ENCODE data around the gene FBXO28.
A peak's percentile ranks its signal among the peaks of the same experiment; 100 is the strongest.

The FBXO28 gene

DNA sequence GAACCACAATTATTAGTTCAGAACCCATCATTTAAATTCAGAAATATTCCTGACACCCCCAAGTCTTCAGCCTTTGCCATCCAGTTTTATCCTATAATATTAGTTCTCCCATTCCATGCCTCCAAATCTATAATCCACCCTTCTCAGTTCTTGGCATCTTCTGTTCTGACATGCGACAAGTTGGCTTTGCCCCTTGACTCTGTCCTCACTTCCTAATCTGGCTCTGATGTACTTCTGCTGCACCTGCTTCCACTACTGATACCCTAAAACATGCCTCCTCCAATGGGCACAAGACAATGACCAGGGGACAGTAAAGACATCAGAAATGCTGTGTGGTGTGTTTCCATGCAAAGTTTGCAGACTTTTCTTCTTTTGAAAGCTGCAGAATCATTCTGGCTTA lies 17.1 kb upstream of the FBXO28 start:
- no peak for DNase-seq

DNA sequence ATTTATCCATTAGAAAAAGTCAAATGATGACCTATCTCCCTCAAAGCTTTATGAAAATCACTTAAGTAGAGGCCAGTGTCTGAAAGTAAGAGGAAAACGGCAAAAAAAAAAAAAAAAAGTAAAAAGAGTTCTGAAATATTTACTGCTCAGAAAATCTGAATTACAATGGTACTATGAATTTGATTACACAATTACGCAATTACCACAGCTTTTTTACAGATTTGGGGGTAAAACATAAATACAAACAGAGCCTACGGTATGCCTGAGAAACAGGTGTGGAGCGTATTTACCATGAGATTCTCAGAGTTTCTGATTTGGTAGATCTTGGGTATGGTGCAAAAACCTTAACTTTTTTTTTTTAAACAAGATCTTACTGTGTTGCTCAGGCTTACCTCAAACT lies 15.9 kb upstream of the FBXO28 start:
- DNase-seq, result no peak

DNA sequence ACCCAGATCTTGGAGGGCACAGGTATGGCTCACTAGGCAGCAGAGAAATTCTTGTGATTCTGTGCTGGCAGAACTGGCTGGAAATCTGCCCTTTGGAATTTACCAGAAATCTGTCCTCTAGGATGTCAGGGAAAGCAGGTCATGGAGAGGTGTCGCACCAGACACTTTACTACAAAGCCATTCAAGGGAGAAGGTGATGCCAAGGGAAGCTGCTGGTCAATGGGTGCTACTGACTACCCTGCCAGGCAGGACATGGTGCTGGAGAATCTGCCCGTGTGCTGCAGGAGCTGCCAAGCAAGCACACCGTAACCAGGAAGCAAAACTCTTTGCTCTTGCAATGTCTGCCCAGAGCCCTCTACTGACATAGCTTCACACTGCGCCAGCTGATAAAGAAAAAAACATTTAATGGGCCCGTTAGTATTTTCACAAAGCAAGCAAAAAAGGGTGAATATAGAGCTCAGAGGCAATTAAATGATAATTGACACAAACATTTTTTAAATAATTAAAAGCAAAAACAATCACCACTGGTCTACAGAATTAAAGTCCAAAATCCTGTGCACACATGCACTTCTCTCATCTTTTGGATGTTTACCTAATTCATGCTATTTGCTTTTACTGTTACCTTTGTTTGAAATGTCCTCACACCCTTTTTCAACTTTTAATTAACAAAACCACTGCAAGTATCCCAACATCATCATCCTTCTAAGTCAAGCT lies 7.2 kb upstream of the FBXO28 start:
- DNase-seq, result peak; percentile 87

DNA sequence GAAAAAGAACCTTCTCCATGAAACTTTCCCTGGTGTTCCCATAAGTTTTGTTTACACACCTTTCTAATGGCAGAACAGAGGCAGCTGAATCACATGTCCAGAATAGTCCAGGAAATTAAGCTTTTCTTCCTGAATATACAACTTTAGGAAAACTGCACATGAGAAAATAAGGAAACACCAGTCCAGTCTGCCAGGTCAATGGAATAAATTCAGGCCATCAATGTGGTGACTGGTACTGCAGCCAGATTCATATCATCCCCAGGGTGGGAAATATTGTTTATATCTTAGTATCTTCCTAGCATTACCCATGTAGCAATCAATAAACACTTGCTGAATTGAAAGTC lies 6.7 kb upstream of the FBXO28 start:
- DNase-seq, result no peak

DNA sequence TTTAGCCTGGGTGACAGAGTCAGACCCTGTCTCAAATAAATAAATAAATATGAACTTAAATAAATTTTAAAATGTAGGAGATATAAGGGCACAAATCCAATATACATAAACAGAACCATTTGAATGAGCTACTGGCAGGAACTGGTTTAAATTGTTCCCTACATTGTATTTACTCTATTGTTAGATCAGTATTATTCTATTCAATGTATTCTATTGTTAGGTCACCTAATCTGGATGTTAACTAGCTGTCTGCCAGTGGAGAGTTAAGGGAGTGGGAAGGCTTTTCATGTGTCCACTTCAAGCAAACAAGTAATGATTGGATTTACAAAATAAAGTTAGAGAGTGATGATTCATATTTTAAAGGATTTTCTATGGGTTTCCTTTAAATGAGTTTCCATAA lies 4.9 kb upstream of the FBXO28 start:
- DNase-seq, result no peak

DNA sequence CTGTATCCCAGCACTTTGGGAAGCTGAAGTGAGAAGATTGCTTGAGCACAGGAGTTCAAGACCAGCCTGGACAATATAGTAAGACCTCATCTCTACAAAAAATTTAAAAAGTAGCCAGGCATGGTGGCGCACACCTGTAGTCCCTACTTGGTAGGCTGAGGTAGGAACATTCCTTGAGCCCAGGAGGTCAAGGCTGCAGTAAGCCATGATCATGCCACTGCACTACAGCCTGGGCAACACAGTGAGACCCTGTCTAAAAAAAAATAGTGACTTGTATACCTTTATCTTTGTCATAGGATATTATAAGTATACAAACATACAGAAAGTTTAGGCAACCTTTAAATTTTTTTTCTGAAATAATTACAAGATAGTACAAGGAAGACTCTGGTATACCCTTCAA lies 3.9 kb upstream of the FBXO28 start:
- no peak for DNase-seq

DNA sequence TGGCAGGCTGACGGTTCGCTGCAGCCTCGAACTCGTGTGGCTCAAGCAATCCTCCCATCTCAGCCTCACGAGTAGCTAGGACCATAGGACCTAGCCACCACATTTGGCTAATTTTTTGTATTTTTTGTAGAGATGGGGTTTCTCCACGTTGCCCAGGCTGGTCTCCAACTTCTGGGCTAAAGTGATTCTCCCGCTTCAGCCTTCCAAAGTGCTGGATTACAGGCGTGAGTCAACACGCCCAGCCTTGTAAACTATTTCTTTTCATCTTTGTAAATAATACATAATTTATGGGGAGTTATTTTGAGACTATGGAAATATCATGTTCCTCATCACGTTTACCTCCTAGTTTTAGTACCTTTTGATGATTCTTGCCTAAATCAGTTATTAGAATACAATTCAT lies 906 bp upstream of the FBXO28 start:
- no peak for DNase-seq

DNA sequence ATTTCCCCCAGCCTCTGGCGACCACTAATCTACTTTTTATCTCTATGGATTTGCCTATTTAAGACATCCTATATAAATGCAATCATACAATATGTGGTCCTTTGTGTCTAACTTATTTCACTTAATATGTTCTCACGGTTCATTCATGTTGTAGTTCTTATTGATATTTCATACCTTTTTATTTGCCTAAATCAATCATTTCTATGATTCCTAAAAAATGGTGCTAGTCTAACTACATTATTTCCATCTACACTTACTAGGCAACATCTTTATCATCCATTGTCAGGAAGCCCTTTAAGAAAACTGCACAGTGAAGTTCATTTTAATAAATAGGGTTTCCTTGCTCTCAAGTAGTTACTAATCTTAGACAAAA lies 380 bp upstream of the FBXO28 start:
- no peak for DNase-seq

DNA sequence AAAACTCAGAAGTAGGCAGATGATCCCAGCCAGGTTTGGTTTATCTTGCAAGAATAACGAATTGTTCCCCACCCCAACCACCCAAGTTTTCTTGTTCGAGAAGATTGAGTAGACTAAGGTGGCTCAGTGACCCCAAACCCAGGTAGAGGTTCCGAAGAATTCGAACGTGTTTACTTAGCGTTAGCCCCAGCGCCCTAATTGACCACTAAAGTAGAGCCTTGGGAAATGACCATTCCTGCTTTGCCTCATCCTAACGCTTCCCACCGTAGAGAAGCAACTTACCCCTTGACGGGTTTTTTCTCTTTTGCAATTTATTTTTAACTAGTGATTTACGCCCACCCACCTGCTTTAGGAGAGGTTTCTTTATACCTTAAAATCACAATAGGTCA lies 870 bp downstream of the FBXO28 start:
- DNase-seq, result no peak

DNA sequence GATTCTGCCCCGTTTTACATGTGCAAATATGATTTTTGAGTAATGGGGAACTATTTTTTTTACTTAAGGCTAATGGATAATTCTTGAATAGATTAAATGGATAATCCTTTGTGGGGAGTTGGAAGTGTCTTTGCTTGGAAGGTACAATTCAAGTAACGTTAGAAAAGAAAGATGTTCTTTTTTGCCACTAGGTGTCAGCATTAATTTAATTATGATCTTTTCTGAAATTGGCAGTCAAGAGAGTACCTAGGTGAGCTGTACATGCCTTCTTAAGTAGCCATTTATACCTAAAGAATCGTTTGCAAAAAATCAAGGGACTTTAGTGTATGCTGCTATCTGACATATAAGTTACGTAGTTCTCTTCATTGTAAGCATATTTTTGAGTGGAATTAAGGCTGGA lies 2.2 kb downstream of the FBXO28 start:
- peak; percentile 83 for DNase-seq

DNA sequence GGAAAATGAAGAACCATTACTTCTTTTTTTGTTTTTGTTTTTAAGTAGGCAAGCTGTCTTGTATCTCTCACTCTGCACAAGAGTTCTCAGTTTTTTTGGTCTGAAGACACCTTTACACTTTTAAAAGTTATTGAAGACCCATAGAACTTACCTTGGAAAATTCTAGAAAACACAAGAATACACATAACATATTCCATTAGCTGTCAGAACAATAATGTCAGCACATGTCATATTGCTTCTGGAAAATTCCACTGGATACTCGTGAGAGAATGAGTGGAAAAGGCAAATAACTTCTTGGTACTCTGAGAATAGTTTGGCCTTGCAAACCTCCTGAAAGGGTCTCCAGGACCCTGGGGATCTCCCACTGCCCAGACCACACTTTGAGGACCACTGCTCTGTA lies 4.8 kb downstream of the FBXO28 start:
- DNase-seq, result no peak

DNA sequence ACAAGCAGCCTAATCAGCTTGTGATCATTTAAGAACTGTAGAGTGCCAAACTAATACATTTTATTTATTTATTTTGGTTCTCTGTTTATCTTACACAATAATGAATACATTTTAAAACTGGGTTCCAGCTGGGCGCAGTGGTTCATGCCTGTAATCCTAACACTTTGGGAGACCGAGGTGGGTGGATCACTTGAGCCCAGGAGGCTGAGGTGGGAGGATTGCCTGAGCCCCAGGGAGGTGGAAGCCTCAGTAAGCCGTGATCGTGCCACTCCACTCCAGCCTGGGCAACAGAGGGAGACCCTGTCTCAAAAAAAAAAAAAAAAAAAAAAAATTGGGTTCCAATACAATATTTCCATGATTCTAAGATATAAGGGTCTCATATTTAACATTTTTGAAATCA lies 9.2 kb downstream of the FBXO28 start:
- DNase-seq, result no peak

DNA sequence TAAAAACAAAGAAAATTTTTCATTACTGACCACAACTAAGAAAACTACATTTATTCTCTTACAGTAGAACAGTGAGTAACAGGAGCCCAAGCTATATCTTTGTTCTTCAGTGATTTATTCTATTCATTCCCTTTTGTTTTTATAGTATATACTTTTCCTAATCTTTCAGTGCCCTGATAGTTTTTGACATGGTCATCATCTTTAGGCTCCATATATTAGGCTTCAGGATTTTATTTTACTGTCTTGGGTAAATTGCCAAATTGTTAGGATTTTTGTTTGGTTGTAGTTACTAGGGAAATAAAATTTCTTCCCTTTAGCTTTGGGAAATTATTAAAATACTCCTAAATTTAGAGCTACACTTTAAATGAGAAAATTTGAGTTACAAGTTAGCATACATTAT lies 10.3 kb downstream of the FBXO28 start:
- DNase-seq, result no peak

DNA sequence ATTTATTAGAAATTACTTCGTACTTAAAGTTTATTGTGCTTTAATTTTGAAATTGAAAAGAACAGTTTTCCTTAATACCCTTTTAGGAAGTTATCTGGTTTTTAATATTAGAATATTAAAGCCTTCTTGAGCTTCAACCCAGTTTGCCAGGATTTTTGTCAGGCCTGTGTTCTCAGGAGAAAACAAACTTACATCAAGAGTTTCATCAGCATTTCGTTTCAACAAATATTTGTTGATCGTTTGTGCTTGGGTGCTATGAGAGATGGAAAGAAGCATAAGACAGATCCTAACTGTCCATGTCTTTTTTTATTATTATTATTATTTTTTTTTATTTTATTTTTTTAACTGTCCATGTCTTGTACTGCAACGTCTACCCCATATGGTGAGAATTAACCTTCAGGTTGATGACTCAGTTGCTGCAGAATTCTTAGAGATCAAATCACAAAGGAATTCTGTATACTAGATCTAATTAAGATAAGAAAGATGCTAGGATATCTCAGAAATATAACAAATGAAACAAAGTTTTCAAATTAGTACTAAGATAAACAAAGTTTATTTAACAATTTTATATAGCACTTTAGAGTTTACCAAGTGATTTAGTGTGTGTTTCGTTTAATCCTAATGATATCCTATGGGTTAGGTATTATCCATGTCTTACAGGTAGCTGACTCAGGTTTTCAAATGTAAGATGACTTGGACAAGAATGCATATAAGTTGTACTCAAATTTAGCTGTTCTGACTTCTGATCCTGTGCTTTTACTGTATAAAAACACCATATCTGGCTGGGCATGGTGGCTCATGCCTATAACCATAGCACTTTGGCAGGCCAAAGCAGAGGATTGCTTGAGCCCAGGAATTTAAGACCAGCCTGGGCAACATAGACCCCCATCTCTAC lies 14.3 kb downstream of the FBXO28 start:
- DNase-seq, result no peak

DNA sequence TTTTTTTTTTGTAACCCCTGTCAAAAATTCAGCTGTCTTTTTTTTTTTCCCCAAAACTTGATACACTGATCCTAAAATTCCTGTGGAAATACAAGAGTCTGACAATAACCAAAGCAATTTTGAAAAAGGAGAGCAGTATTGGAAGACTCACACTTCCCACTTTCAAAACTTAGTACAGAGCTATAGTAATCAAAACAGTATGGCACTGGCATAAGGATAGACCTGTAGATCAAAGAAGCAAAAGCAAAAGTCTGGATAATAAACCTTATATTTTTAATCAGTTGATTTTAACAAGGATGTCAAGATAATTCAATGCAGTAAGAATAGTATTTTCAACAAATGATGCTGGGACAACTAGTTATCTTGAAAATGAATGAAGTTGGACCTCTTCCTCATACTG lies 17.3 kb downstream of the FBXO28 start:
- no peak for DNase-seq

DNA sequence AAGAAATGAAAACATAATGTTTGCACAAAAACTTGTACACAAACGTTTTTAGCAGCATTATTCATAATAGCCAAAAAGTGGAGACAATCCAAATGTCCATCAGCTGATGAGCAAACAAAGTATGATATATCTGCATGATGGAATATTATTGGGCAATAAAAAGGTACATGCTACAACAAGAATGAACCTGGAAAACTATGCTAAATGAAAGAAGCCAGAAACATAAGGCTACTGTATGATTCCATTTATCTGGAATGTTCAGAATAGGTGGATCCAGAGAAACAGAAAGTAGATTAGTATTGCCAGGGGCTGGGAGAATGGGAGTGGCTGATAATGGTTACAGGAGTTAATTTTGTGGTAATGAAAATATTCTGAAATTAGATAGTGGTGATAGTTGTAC lies 19.0 kb downstream of the FBXO28 start:
- no peak for DNase-seq

DNA sequence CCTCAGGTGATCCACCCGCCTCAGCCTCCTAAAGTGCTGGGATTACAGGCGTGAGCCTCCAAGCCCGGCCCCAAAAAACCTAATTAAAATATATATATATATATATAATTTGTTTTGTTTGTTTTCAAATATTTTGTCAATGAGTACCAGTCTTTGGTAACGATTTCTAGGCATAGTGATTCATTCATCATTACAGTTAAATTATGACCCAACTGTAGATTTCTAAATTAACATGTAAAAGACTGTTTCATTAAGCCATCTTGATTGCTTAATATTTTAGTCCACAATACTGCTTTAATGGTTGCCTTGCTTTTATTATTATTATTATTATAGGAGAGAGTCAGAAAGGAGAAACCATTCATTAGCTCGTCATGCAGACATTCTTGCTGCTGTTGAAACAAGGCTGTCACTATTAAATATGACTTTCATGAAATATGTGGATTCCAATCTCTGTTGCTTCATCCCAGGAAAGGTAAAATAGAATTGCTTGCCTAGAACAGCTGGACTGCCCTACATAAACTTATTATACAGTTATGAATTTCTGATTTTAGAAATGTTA lies 19.9 kb downstream of the FBXO28 start:
- DNase-seq, result no peak

DNA sequence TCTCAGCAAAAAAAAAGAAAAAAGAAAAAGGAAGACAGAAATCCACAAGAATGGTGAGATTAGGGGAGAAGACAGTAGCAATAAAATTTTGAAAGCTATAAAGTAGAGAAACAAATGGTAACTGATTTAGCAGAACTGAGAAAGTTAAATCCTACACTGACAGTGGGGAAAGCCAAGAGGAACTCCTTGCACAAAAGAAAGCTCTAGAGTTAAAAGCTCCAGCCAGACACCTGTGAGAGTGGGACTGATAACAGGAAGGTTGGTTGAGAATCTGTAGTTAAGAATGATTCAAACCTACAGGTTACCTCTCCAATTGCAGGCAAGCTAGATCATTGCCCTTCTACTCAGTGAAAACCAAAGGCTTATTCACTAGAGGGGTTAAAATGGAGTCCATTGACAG lies 23.6 kb downstream of the FBXO28 start:
- no peak for DNase-seq

DNA sequence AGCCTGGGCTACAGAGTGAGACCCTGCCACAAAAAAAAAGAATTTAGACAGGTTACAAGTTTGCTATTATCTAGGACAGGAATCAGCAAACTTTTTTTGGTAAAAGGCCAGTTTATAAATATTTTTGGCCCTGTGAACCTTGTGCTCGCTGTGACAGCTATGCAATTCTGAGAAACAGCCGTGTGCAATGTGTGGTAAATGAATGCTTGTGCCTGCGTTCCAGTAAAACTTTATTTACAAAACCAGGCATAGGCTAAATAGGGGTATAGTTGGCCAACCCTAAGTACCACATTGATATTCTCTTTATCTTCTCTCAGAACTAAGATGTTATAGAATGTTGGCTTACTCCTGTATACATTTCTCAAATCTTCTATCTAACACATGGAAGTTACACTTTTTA lies 24.3 kb downstream of the FBXO28 start:
- DNase-seq, result no peak

DNA sequence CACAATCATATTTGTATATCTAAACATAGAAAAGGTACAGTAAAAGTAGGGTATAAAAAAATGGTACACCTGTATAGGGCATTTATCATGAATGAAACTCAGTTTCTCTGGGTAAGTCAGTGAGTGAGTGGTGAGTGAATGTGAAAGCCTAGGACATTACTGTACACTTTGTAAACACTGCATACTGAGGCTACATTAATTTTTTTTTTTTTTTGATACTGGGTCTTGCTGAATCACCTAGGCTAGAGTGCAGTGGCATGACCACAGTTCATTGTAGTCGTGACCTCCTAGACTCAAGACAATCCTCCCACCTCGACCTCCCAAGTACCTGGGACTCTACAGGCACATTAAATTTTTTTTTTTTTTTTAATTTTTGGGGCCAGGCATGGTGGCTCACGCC lies 27.8 kb downstream of the FBXO28 start:
- DNase-seq, result no peak

DNA sequence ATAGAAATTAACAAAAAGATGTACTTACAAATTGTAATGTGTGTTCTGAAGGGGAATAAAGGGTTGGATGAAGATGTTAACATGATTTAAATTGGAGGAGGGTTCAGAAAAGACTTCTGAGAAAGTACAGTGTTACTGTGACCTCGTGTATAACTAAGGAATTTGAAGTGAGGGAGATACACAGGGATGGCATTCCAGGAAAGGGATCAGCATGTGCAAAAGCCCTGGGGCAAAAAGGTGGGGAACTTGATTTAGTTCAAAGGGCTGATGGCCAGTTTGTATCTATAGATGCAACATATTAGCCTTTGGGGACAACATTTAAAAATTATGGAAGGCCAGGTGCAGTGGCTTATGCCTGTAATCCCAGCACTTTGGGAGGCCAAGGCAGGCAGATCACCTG lies 35.8 kb downstream of the FBXO28 start:
- no peak for DNase-seq

DNA sequence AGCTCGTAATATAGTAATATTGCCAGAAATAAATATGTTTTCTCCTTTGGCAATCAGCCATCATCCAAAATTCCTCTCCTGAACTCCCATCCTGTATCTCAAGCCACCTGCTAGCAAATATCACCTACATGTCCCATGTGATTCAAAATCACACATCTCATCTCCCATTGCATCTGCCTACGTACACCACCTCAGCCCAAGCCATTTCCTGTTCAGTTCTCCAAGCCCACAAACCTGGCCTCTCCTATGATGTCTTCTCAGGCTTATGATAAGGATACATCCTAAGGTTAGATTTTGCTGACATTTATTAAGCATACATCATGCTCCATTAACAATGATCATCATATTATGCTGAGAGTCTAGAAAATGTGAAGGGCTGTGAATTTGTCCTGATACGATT lies 37.2 kb downstream of the FBXO28 start:
- no peak for DNase-seq

DNA sequence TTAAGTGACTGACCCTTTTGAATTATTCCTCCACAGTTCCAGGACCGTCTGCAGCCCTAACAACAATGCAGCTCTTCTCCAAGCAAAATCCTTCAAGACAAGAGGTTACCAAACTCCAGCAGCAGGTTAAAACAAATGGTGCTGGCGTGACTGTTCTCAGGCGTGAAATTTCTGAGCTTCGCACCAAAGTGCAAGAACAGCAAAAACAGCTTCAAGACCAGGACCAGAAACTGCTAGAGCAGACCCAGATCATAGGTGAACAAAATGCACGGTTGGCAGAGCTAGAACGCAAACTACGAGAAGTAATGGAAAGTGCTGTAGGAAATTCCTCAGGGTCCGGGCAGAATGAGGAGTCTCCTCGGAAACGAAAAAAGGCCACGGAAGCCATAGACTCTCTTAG lies 43.4 kb downstream of the FBXO28 start:
- no peak for DNase-seq

DNA sequence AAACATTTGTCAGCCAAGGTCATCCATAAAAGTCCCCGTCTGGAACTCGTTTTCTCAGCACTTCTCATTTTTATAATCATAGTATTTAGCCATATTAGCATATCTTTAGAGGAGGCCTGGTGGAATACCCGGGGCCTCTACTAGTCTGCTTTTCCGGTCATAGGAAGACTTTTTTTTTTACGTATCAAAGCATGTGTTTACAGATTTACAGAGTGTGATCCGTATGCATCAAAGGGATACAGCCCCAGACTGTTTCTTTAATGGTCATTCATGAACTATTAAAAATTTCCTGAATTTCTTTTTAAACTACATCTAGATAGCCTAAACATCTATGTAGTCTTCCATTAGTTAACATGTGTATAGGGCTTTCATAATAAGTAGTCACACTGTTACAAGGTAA lies 45.6 kb downstream of the FBXO28 start:
- DNase-seq, result no peak
